GM19238 (cell line): ENCODE data around the gene ATP5PF.
"Not testable (repeated sequence)": the region's sequence is repeated elsewhere in the genome, so short reads cannot be mapped to it uniquely, and the experiment has no call there.

Experiments used
- DNase-seq: peaks from one replicate; pipeline ENCODE4 v3.0.0; 2011; ENCODE audit warnings: low spot score; ENCODE audit not compliant: insufficient read length

Gene ATP5PF

DNA sequence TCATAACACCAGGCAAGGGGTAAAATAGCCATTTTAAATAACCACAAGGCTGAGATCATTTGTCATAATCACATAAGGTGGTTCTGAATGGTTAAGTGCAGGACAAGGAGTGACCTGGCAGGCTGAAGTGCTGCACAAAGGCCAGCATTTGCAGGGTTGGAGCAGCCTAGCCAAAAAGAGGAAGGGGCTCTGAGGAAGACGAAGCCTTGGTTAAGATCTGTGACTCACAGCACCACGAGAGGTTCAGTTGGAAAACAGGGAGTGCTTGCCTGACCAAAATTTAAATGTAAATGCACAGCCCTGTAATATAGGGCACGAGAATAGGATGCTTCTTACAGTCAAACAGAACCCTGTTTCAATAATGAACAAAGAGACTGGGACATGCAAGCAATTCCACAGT lies 12.1 kb downstream of the ATP5PF start:
- no peak for DNase-seq

DNA sequence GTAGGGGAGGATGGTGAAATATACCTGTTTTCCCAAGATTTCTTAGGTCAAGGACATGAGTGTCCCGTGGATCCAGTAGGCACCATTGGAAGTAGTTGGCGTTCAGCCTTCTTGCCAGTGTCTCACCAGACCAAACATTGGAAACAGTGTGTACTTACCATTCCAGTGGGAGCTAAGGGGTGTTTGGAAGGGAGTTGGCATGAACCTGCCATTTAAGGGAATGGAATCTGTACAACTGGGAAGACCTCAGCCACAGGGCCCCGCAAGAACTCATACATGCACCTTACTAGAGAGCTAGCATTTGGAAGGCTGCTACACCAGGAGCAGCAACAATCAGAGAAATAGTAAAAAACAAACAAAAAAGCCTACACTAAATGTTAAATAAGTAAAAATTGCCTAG lies 12.7 kb downstream of the ATP5PF start:
- no peak for DNase-seq

DNA sequence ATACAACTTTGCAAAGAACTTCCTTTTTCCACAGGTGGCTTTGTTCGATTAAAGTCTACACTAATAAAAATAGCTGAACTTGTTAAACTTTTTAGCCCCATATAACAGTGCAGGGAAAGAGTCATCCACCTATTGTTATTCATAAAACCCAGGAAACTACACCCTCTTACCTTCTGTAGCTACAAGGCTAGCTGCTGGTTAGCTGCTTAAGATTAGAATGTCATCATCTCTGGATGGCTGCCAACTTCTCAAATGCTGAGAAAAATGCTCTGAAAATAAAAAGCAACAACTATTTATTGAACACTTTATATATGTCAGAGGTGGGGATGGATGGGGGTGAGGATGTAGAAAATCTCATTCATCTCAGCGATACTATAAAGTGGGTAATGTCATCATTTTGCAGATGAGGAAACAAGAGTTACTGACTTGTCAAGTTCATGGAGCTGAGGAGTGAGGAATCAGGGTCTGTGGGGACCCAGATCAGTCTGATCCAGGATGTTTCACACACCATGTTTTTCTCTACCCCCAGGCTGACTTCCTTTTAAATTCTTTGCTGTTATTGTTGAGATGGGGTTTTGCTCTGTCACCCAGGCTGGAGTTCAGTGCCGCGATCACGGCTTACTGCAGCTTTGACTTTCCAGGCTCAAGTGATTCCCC lies 17.1 kb downstream of the ATP5PF start:
- no peak for DNase-seq

DNA sequence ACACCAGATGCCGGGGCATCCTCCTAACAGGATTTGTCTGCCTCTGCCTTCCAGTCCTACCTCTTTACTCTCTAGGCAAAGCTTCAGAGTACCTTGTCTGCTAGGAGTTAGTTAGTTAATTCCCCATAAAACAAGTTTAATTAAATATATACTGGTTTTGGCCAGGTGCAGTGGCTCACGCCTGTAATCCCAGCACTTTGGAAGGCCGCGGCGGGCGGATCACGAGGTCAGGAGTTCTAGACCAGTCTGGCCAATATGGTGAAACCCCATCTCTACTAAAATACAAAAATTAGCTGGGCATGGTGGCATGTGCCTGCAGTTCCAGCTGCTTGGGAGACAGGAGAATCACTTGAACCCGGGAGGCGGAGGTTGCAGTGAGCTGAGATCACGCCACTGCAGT lies 20.6 kb downstream of the ATP5PF start:
- DNase-seq: not testable (repeated sequence)

DNA sequence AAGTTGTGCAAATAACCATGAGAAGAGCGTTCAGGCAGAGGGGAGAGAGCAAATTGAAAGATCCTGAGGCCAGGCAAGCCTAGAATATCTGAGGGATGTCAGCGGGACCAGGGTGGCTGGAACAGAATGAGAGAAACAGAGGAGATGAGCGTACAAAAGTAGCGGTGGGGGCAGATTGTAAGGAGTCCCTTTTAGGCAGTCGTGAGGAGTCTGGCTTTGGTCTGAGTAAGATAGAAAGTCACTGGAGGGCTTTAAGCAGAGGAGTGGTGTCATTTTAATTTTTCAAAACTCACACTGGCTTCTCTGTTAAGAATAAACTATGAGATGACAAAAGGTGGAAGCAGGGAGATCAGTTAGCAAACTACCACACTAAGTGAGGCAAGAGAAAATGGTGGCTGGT lies 24.2 kb downstream of the ATP5PF start:
- no peak for DNase-seq

DNA sequence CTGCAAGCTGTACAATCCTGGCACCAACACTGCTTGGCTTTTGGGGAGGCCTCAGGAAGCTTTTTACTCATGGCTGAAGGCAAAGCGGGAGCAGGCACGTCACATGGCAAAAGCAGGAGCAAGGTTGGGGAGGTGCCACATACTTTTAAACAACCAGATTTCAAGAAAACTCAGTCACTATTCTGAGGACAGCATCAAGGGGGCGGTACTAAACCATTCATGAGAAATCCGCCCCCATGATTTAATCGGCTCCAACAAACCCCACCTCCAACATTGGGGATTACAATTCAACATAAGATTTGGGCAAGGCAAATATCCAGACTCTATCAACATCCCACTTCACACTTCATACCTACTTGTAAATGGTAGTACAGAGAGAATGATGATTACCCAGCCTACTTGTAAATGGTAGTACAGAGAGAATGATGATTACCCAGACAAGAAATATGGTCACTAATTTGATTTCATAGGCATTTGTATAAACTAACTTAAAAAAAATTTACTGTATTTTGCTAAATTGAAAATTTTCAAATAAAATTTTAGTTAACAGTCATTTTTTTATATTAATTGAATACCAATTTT lies 24.9 kb downstream of the ATP5PF start:
- no peak for DNase-seq

DNA sequence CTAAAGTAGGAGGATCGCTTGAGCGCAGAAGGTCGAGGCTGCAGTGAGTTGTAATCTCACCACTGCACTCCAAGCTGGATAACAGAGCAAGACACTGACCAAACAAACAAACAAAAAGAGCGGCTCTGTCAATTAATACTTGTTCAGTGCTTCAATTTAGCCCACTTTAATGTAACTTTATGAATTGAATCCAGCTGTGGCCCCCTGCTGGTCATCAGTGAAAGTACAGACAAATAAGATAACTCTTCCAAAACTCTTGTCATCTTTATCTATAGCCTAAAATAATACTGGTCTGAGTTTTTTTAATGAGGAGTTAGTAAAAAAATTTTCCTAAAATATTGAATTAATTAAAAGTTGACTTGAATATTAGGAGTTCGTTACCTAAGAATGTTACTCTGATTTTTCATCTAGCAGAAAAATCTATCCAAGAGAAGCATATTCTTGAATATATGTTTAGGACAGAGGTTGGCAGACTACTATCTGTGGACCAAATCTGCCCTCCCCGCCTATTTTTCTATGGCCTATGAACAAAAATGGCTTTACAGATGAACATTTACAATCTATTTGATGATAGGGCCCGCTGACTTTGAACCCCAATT lies 26.1 kb downstream of the ATP5PF start:
- DNase-seq: no peak

DNA sequence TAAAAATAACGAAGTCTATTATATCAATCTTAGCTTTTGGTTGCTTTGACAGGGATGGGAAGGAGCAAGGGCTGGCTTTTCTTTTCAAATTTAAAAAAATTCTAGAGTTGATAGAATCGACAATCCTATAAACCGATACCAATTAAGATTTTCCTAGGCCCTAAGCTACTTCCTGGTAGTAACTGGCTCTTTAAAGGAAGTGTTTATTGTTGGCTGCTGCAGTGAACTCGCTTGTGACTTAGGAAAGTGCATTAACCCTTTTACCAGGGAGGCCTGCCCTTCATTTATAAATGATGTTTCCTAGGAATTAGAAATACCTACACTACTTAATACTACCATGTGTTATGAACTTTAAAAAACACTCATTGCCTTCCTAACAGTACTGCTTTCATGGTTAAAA lies 33.2 kb downstream of the ATP5PF start:
- no peak for DNase-seq

DNA sequence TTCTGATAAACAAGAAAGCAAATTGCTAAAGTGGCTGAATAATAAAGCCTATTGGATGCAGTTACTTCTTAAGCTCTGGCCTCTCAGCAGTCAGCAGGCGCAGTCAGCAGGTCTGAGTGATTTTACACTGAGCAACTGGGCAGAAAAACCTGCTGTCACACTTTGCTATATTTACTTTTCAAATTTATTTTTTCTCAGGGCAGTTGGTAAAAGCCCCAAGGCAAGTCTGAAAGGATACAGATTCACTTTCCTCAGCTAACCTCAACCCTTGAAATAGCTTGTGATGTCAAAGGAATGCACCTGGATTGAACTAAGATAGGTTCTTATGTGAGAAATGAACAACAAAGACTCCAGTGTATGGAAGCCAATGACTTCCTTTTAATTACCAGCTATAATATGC lies 34.0 kb downstream of the ATP5PF start:
- no peak for DNase-seq

DNA sequence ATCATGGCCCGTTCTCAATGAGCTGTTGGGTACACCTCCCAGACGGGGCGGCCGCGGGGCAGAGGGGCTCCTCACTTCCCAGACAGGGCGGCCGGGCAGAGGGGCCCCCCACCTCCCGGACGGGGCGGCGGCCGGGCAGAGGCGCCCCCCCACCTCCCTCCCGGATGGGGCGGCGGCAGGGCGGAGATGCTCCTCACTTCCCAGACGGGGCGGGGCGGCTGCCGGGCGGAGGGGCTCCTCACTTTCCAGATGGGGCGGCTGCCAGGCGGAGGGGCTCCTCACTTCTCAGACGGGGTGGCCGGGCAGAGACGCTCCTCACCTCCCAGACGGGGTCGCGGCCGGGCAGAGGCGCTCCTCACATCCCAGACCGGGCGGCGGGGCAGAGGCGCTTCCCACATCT lies 39.2 kb downstream of the ATP5PF start:
- DNase-seq: not testable (repeated sequence)

DNA sequence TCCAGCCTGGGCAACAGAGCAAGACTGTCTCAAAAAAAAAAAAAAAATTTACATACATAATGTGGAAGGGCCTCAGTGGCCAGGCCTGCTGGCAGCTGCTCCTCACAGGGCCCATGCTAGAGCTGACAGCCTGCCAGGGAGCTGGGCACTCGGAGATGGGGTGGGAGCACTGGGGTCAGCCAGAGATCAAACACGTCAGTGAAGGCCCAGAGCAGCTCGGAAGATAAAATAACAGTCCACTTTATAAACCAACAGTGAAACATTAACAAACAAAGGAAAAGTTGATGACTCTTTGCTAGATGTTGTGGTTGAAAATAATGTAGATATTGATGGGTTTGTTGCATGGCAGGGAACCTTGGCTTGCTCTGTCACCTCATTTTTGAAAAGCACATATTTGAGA lies 42.7 kb downstream of the ATP5PF start:
- DNase-seq: no peak

DNA sequence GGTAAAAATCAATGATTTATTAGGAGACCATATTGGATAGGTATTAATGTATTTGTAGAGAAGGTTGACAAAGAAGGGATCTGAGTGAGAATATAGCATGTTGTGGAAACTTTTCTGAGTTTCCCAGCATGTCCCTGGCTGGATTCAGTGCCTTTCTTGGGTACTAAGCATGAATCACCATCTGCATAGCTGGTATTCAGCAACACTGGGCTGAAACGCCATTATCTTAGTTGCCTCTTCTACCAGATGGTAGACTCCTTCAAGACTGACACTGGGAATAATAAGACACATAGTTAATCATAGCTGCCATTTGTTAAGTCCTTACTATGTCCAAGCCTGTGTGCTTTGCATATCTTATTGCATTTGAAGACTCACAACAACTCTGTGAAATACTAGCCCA lies 45.5 kb downstream of the ATP5PF start:
- DNase-seq: no peak

DNA sequence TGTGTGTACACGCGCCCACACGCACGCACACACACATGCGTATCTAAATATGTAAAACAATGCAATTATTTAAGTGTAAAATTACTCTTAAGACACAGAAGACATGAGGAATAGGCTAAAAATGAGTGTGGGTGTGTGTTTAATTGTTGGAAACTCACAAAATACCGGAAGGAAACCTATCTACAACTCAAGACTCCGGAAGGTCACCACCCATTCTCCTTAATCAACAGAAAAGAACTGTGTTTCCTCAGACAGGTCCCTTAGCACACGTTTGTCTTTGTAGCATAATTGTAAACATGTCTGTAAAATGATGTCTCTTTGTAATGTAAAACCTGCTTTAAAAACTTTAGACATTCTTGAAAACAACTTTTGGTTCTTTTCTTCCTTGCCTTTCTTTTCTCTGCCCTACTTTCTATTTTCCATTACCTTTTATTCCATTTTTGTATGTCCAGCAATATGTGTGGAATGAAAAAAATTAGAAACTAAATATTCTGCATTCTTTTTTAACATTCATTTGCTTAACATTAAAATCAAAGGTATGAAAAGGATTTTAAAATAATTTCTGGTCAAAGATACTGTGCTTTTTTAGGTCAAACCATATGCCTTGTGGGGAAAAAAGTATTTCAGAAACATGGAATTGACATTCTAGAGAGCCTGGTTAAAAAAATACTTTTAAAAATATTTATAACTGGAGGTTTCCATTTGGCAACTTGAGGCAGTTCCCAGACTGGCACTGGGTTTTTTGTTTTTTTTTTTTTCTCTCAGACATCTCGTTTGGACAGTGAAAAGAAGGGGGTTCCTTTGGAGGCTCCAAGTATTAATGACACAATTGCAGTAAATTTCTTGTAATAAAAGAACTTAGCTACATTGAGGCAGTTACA lies 46.2 kb downstream of the ATP5PF start:
- DNase-seq: no peak

DNA sequence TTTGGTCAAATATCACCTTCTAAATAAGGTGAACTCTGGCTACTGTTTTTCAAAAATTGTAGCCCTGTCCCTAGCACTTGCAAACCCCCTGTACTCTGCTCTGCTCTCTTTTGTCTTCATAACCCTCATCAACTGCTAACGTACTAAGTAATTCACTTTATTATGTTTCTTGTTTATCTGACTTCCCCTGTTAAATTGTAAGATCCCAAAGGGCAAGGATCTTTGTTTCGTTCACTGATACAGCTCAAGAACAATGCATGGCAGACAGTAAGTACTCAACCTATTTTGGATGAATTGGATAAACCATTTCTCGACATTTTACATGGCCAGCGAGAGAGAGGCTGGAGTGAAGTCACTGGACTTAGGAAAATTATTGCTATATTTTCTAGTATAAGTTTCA lies 46.9 kb downstream of the ATP5PF start:
- no peak for DNase-seq

DNA sequence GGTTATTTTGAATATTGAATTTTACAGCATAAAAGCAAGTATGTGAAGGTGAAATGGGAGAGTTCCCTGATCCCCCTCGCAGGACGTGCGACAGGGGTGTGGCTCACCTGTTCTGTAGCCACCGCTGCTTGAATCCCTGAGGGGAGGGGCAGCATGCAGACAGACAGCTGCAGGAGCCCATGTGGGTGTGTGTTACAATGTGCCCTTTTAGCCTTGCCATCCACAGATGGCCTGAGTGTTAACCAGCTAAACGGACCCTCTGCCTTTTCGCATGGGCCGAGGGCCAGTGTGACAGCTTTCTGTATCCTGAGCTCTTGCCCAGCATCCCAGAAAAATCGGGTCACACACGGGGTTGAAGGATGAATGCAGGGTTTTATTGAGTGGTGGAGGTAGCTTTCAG lies 52.3 kb downstream of the ATP5PF start:
- DNase-seq: no peak

DNA sequence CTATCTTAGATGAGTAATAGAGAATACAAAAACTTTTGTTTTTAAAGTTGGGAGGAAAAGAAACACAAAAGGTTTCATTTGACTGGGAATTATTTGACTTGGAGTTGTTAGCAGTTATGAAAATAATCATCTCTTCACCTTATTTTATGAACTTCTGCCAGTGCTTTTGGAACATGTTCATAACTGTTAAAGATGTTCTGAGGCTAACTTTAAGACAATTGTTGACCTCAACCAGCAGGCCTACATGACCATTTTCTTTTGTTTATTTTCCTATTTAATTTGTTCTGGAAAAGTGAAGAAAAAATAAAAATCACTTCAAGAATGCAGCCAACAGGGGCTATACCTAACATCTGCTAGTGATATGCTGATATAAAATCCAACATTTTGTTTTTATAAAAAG lies 58.3 kb downstream of the ATP5PF start:
- no peak for DNase-seq
